ENCODE results near the gene IMPG1.

- no peak for TF ChIP-seq MYC (IDR thresholded peaks at IDR 0.05; ENCODE audit: low read depth, low read length)
- TF ChIP-seq CTCF (IDR thresholded peaks at IDR 0.05; ENCODE audit: low read depth, low read length): no peak
- TF ChIP-seq POLR2A (IDR thresholded peaks at IDR 0.05; ENCODE audit: extremely low read depth, insufficient read length): no peak
These were observed 139.0 kb downstream of the IMPG1 start for GRCh38 chr6:75933387-75933975.
